WI38 (cell line): ENCODE results near the gene SNAPC2.
A peak's percentile ranks its signal among the peaks of the same experiment; 100 is the strongest.

Experiments
- H3K4me3 ChIP-seq: 2 replicates; pipeline ENCODE4 v1.5.1; 2011; ENCODE audit warnings: low read depth, mild to moderate bottlenecking, control low read depth, low read length
- TF ChIP-seq, protein P1 (sequence below): IDR thresholded peaks from 2 replicates; pipeline ENCODE4 v1.5.1; 2012; ENCODE audit warnings: low read depth, mild to moderate bottlenecking, control low read depth, low read length

SNAPC2 gene

DNA sequence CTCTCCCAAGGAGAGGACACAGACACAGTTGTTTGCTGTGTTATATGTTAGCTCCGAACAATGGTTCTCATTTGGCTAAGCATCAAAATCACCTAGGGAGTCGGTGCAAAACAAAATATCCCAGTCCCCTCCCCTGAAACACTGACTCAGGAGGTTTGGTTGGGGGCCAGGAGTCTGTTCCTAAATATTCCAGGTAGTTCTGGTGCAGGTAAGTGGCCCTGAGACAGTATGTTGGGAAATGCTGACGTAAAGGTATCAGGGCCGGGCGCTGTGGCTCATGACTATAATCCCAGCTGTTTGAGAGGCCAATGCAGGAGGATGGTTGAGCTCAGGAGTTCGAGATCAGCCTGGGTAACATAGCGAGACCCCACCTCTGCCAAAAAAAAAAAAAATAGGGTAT lies 18.8 kb upstream of the SNAPC2 start:
- H3K4me3 ChIP-seq, result no peak overlapping the region
- TF ChIP-seq, protein P1, sequence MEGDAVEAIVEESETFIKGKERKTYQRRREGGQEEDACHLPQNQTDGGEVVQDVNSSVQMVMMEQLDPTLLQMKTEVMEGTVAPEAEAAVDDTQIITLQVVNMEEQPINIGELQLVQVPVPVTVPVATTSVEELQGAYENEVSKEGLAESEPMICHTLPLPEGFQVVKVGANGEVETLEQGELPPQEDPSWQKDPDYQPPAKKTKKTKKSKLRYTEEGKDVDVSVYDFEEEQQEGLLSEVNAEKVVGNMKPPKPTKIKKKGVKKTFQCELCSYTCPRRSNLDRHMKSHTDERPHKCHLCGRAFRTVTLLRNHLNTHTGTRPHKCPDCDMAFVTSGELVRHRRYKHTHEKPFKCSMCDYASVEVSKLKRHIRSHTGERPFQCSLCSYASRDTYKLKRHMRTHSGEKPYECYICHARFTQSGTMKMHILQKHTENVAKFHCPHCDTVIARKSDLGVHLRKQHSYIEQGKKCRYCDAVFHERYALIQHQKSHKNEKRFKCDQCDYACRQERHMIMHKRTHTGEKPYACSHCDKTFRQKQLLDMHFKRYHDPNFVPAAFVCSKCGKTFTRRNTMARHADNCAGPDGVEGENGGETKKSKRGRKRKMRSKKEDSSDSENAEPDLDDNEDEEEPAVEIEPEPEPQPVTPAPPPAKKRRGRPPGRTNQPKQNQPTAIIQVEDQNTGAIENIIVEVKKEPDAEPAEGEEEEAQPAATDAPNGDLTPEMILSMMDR, result no peak

DNA sequence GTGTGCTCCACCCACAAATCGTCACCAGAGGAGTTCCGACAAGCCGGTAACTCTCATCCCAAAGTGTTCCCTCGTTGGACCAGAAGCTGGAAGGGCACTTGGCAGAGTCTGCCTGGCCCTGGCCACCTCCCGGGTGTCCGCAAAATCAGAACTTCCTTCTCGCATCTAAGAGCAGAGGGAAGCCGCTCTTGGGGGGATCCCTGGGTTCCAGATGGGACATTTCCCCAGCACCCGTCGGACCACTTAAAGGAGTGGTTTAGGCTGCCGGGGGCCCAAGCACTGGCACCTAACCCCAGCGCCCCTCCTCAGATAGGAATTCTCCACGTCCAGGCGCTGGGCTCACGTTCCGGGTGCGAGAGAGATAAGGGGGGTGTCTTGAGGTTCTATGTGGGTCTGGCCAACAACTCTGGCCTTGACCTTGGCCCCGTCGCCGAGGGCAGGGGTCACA lies 17.3 kb upstream of the SNAPC2 start:
- H3K4me3 ChIP-seq, result peak overlapping the region; percentile 75
- TF ChIP-seq, protein P1, result no peak

DNA sequence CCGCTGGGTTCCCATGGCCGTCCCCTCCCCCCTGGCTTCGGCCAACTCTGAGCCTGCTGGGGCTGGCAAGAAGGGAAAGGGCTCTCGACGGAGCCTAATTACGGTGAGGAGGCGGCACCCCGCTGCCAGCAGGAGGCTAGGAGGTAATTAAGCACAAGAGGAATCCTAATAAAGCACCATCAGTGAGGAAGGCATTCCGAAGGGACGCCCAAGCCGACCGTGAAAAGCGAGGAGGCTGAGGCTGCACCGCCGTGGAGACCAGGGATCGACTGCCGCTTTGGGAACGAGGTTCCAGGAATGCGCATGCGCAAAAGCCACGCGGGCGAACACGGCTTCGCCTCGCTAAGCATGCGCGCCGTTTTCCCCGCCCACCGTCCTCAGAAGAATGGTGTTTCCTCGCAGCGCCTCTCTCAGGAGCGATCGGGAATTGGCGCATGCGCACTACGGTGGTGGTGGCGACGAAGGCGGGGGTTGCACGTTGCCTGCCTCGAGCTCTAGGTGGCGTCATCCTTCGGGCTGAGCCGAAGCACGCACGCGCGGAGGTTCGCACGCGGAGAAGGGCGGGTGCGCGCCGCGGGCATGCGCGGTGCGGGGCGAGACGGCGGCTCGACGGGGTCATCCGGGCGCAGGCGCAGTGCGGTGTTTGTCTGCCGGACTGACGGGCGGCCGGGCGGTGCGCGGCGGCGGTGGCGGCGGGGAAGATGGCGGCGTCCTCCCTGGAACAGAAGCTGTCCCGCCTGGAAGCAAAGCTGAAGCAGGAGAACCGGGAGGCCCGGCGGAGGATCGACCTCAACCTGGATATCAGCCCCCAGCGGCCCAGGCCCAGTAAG lies 16.7 kb upstream of the SNAPC2 start, which contains the start of gene MAP2K7:
MAP2K7 (plus strand) TSS at position 634 of the 830 bp plus-strand sequence; CDS start at position 702, 68 bp downstream.
- TF ChIP-seq, protein P1, result no peak
- H3K4me3 ChIP-seq, result peak within 1 kb of the TSS; percentile 81

DNA sequence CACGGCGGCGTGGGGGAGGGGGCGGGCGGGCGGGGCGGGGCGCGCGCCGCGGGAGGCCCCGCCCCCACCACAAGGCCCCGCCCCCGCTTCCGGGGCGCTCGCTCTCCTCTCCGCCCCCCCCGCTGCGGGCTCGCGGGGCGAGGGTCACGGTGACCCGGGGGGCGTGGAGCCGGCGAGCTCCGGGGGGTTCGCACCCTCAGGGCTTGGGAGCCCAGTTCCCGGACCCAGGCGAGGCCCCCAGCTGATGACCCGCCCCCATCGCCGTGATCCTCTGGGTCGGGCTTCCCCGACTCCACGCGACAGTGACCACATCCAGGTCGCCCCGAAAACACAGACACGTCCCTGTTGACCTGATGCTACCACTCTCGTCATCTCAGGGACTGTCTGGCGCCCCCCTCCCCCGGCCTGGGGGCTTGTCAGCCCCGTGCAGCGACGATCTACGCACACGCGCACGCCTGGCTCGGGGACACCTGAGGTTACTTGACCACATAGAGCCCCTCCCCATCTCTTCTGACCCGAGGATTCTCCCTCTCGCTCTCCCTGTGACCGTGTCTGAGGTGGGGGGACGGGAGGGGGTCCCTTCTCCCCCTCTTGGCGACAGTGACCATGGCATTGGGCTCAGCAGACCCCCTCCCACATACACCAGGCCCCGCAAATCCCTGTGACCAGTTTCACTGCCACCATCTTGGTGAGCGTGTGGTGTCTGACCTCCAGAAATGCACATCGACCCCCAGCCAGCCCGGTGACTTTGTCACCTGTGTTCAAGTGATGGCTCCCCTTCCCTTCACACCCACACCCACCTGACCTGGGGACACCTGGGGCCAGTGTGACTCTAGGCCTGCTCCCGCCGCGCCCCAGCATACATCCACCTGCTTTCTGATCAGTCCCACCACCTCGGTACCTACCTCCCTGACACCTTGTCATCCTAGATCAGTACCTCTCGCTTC lies 15.8 kb upstream of the SNAPC2 start:
- TF ChIP-seq, protein P1, result no peak
- peak overlapping the region; percentile 81 for H3K4me3 ChIP-seq

DNA sequence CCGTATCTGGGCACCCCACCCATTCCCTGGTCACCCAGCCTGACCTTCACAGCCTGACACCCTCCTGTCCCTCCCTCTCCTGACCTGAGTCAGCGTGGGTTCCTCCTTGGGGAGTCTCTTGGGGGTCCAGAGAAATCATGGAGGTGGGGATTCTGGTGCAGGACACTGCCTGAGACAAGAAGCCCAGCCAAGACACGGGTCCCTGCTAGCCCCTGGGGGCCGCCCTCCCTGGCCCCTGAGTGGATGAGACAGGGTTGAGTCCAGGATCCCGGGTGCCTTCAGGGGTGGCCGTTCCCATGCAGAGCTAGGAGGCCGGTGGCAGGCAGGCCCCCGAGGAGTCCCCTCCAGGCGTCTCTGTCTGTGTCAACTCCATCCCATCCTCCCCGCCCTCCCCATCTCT lies 14.9 kb upstream of the SNAPC2 start:
- H3K4me3 ChIP-seq, result peak overlapping the region; percentile 81; the same call in 1 of the 2 replicates
- TF ChIP-seq, protein P1, result no peak

DNA sequence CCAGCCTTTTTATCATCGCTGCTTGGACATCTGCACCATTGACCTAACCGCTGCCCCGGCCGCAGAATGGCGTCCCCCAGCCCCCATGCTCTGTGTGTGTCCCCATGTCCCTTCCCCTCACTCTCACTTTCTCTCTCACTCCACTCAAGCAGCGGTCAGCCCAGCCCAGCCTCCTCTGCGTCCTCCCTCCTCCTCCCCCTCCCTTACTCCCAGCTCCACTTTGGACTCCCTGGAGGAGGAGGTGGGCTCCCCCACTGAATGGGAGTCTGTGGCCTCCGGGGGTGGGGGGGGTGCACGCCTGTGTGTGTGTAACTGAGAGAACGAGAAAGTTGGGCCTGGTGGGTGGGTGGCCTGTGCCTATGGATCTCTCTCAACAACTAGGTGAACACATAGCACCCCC lies 14.3 kb upstream of the SNAPC2 start:
- TF ChIP-seq, protein P1, result no peak
- no peak overlapping the region for H3K4me3 ChIP-seq
